Upper lobe of left lung (tissue), 4 donors: ENCODE measurements around the gene CMTM7.

Source experiments
- CTCF ChIP-seq, 6 experiments: fragments of 450-650 bp in 4 of 6; fragments of 200-600 bp in 2 of 6; sonication (generic) in 2 of 6; IDR thresholded peaks; one replicate each; pipeline ENCODE4 v1.5.1; 2016 to 2019; ENCODE audit warnings: antibody characterized with exemption in 6 of 6
- POLR2A ChIP-seq, 4 donors: fragments of 450-650 bp; IDR thresholded peaks; one replicate each; pipeline ENCODE4 v1.5.1; 2016 to 2017; ENCODE audit warnings: antibody characterized with exemption in 4 of 4, mild to moderate bottlenecking in 2 of 4
- POLR2AphosphoS5 ChIP-seq, 2 donors: sonication (generic); formaldehyde crosslinking; IDR thresholded peaks; one replicate each; pipeline ENCODE4 v1.5.1; 2017; ENCODE audit warnings: antibody characterized with exemption in 2 of 2

DNA sequence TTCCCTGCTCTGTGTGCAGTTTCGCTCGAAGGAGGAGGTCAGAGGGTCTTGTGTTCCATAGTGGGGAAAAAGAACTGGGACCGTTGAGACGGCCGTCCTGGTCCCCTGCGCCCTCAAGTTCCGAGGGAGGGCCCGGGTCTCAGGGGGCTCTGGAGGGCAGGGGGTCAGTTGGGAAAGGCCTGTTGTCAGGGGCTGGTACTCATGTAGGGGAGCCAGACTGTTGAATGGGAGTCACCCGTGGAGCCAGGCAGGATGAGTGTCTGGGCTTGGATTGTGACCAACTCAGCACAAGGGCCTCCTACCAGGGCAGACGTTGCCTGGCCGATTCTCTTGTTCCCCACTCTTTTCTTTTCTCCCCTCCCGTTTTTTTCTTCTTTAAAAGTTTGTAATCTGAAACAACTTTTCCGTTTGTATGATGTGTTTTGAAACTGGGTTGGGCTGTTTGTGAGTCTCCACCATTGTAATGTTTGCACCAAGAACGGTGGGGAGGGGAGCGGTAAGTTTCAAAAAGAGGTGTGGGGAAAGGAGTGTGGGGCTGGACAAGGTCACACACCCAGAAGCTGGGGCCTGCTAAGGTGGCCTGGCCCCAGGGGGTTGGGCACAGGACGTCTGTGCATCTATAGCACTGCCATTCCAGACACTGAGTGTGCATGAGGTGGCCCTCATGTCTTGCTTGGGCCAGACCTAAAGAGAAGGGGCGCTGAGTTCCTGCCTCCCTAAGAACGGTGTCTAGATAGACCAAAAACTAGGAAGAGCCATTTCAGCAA, 1.1 kb downstream of the CMTM7 start:
- TF ChIP-seq POLR2A (IDR thresholded peaks at IDR 0.05) (peak in 1 of 4 donors; percentile 26), CTCF (IDR thresholded peaks at IDR 0.05) (no peak), POLR2AphosphoS5 (IDR thresholded peaks at IDR 0.05) (no peak)
